PC-3 (cell line): ENCODE measurements around the gene UCKL1. TPM values are rescaled to one million over a fixed set of nuclear protein-coding genes. Genes with fewer than 3 reads are reported as not detected.

Experiments
- ATAC-seq: fragments of 200-7000 bp; cut with Tn5 transposase; 2 replicates; pipeline ENCODE4 v1.9.1; 2020; ENCODE audit warnings: mild to moderate bottlenecking, moderate library complexity
- BruUV-seq: library from RNA; stranded (reverse); fragments of 400-500 nt; replicated peaks from 2 replicates; lab custom pipeline; 2021; lab: Mats Ljungman, UMichigan
- CTCF ChIA-PET: fragments of 300-600 bp; sonication (Branson Sonifier 250); formaldehyde crosslinking; loops from one replicate; lab custom pipeline; 2022; ENCODE audit warnings: antibody characterized with exemption; lab: Charles Lee
- POLR2A ChIA-PET: fragments of 300-600 bp; sonication (Branson Sonifier 250); formaldehyde crosslinking; loops from one replicate; lab custom pipeline; 2022; ENCODE audit warnings: antibody characterized with exemption; ENCODE audit not compliant: unreplicated experiment; lab: Charles Lee
- DNase-seq: peaks from one replicate; pipeline ENCODE4 v3.0.0-alpha.2; 2015
- H2AFZ ChIP-seq: fragments of 300-600 bp; sonication (generic); 2 replicates; pipeline ENCODE4 v1.6.0; 2016; ENCODE audit warnings: antibody characterized with exemption, low read length
- H3F3A ChIP-seq: fragments of 300-600 bp; sonication (generic); one replicate; pipeline ENCODE4 v1.6.0; 2017; ENCODE audit warnings: antibody characterized with exemption, low read length, control low read depth, mild to moderate bottlenecking; ENCODE audit not compliant: unreplicated experiment
- H3K27ac ChIP-seq: fragments of 300-600 bp; sonication (generic); 2 replicates; pipeline ENCODE4 v1.5.1; 2016; ENCODE audit warnings: mild to moderate bottlenecking, low read length
- H3K27me3 ChIP-seq: fragments of 300-600 bp; sonication (generic); 2 replicates; pipeline ENCODE4 v1.6.1; 2016; ENCODE audit warnings: low read length, mixed read lengths
- H3K36me3 ChIP-seq: fragments of 300-600 bp; sonication (generic); 2 replicates; pipeline ENCODE4 v1.6.1; 2016; ENCODE audit warnings: low read depth, mixed run types, low read length, mixed read lengths
- H3K4me1 ChIP-seq: fragments of 300-600 bp; sonication (generic); 2 replicates; pipeline ENCODE4 v1.5.1; 2016; ENCODE audit warnings: low read length; ENCODE audit not compliant: insufficient read depth
- H3K4me2 ChIP-seq: fragments of 300-600 bp; sonication (generic); 2 replicates; pipeline ENCODE4 v1.6.0; 2016; ENCODE audit warnings: low read length
- H3K4me3 ChIP-seq: fragments of 300-600 bp; sonication (generic); 2 replicates; pipeline ENCODE4 v1.5.1; 2016; ENCODE audit warnings: mild to moderate bottlenecking, low read length, mixed read lengths
- H3K79me2 ChIP-seq: fragments of 300-600 bp; sonication (generic); 2 replicates; pipeline ENCODE4 v1.6.1; 2017; ENCODE audit warnings: low read length, mixed read lengths
- H3K9ac ChIP-seq: fragments of 300-600 bp; sonication (generic); 2 replicates; pipeline ENCODE4 v1.6.0; 2016; ENCODE audit warnings: mild to moderate bottlenecking, low read length
- H3K9me2 ChIP-seq: fragments of 300-600 bp; sonication (generic); replicated peaks from 2 replicates; pipeline ENCODE4 v1.6.1; 2016; ENCODE audit warnings: mixed run types, low read length, mixed read lengths
- H3K9me3 ChIP-seq: fragments of 300-600 bp; sonication (generic); 2 replicates; pipeline ENCODE4 v1.6.1; 2016; ENCODE audit warnings: low read length, mixed read lengths
- H4K20me1 ChIP-seq: fragments of 300-600 bp; sonication (generic); 2 replicates; pipeline ENCODE4 v1.6.1; 2016; ENCODE audit warnings: low read length, mixed read lengths
- CTCF ChIP-seq: fragments of 300-600 bp; sonication (generic); conservative IDR thresholded peaks from 2 replicates; pipeline ENCODE4 v1.5.1; 2017; ENCODE audit warnings: antibody characterized with exemption, low read depth, mild to moderate bottlenecking, low read length
- EZH2 ChIP-seq: fragments of 300-600 bp; sonication (generic); IDR thresholded peaks from one replicate; pipeline ENCODE4 v1.6.1; 2017; ENCODE audit warnings: antibody characterized with exemption, mild to moderate bottlenecking, low read length; ENCODE audit not compliant: unreplicated experiment
- EZH2phosphoT487 ChIP-seq: fragments of 300-600 bp; sonication (generic); IDR thresholded peaks from 2 replicates; pipeline ENCODE4 v1.6.1; 2018; ENCODE audit warnings: mild to moderate bottlenecking, antibody characterized with exemption, low read length, borderline replicate concordance
- intact Hi-C: fragments of 100-400 bp; cut with micrococcal nuclease; formaldehyde crosslinking; loops from 2 replicates; pipeline ENCODE4 v1.9.0; 2023
- total RNA-seq: library from RNA; depleted of rRNA; stranded (reverse); fragments of >200 nt; gene quantifications from 2 replicates; pipeline ENCODE4 v1.2.3, GENCODE V29; 2014

UCKL1 gene
- total RNA-seq, 1 experiment from 2014 or later, result 37.2 TPM

DNA sequence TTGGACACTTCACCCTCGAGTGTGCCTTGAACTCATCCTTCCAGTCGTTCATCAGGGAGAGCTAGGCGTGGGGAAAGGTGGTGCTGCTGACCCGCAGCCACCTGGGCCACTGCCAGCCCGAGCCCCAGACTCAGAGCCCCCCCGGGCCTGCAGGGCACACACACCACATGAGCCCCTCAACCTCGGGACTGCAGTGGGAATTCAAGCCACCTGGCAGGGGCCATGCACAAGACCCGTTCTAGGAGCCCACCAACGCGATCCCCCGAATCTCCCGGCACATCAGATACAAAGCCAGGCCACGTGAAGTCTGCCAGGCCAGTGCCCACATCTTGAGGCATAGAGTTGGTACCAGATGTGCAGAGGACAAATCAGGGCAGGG is 10.7 kb upstream of the UCKL1 start:
- H3K4me2 ChIP-seq, result no peak overlapping the region
- intact Hi-C loops, result no loop called here
- no peak overlapping the region for H3K4me3 ChIP-seq
- no peaks in the 10 kb centered on the region; the same call in 1 of the 2 replicates for H3K36me3 ChIP-seq
- H3K79me2 ChIP-seq, result peaks cover 15% of the 10 kb centered on the region
- no TSS peak for BruUV-seq
- H3K27me3 ChIP-seq, result no peaks in the 10 kb centered on the region
- DNase-seq (no peak), ATAC-seq (no peak)
- ChIA-PET POLR2A (no interaction called here), CTCF (no interaction called here)
- H3K9me2 ChIP-seq, result no peaks in the 10 kb centered on the region
- H4K20me1 ChIP-seq, result no peaks in the 10 kb centered on the region
- H3K4me1 ChIP-seq, result peaks cover 5% of the 10 kb centered on the region; the same call in 1 of the 2 replicates
- no peaks in the 10 kb centered on the region for H3K9me3 ChIP-seq
- H3F3A ChIP-seq, result no peaks in the 10 kb centered on the region
- H2AFZ ChIP-seq, result no peak overlapping the region
- no peak overlapping the region for H3K27ac ChIP-seq
- TF ChIP-seq EZH2 (no peak), CTCF (no peak), EZH2phosphoT487 (no peak)
- H3K9ac ChIP-seq, result no peak overlapping the region

- DNase-seq, result no peak
- TF ChIP-seq CTCF (no peak), EZH2 (no peak), EZH2phosphoT487 (no peak)
- CTCF ChIA-PET, result no interaction called here
- no peaks in the 10 kb centered on the region for H4K20me1 ChIP-seq
- no peak for ATAC-seq
- no peaks in the 10 kb centered on the region; the same call in 1 of the 2 replicates for H3K36me3 ChIP-seq
- intact Hi-C loops, result no loop called here
- H3K4me1 ChIP-seq, result peaks cover 5% of the 10 kb centered on the region; the same call in 1 of the 2 replicates
- peaks cover 15% of the 10 kb centered on the region for H3K79me2 ChIP-seq
- no peak overlapping the region for H3K9ac ChIP-seq
- H3K9me3 ChIP-seq, result no peaks in the 10 kb centered on the region
- no peak overlapping the region for H2AFZ ChIP-seq
- no peak overlapping the region for H3K4me3 ChIP-seq
- H3F3A ChIP-seq, result no peaks in the 10 kb centered on the region
- POLR2A ChIA-PET, result no interaction called here
- H3K27ac ChIP-seq, result no peak overlapping the region
- BruUV-seq, result no TSS peak
- no peaks in the 10 kb centered on the region for H3K9me2 ChIP-seq
- H3K4me2 ChIP-seq, result no peak overlapping the region
- no peaks in the 10 kb centered on the region for H3K27me3 ChIP-seq
These were observed 10.1 kb upstream of the UCKL1 start for GRCh38 chr20:63966172-63966943.

DNA sequence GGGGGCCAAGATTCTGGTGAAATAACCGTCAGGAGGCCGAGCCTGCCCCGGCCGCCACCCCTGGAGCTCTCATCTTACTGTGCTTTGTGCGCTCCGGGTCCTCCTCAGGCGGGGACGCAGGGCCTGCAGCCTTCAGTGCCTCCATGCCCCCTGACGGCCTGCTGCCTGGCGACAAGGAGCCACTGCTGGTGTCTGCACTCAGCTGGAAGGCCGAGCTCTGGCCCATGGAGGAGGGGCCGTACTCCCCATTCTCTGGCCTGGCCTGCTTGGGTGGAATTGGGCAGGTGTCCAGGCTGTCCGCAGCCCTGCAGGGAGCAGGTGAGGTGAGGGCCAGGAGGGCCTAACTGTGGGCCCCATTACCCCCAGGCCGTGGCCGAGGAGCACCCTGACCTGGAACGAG is 8.2 kb upstream of the UCKL1 start:
- H2AFZ ChIP-seq, result no peak overlapping the region
- H3K4me2 ChIP-seq, result no peak overlapping the region
- DNase-seq, result no peak
- no peaks in the 10 kb centered on the region for H3K9me3 ChIP-seq
- BruUV-seq, result no TSS peak
- peaks cover 15% of the 10 kb centered on the region for H3K79me2 ChIP-seq
- ChIA-PET POLR2A (no interaction called here), CTCF (no interaction called here)
- no peak overlapping the region for H3K27ac ChIP-seq
- H3K9ac ChIP-seq, result no peak overlapping the region
- no peaks in the 10 kb centered on the region for H3K27me3 ChIP-seq
- no peaks in the 10 kb centered on the region for H3K9me2 ChIP-seq
- intact Hi-C loops, result no loop called here
- TF ChIP-seq EZH2, result no peak
- TF ChIP-seq EZH2phosphoT487, result no peak
- TF ChIP-seq CTCF, result no peak
- peaks cover 2% of the 10 kb centered on the region; the same call in 1 of the 2 replicates for H3K36me3 ChIP-seq
- no peak overlapping the region for H3K4me3 ChIP-seq
- no peaks in the 10 kb centered on the region for H3F3A ChIP-seq
- no peaks in the 10 kb centered on the region for H4K20me1 ChIP-seq
- H3K4me1 ChIP-seq, result no peaks in the 10 kb centered on the region
- no peak for ATAC-seq
